HG02571 (cell line): ENCODE measurements around the gene PBX3.

Source experiments
- ATAC-seq: cut with Tn5 transposase; IDR thresholded peaks from one replicate; pipeline ENCODE4 v1.9.1; 2021; ENCODE audit warnings: mild to moderate bottlenecking, moderate library complexity; ENCODE audit not compliant: unreplicated experiment

The PBX3 gene

DNA sequence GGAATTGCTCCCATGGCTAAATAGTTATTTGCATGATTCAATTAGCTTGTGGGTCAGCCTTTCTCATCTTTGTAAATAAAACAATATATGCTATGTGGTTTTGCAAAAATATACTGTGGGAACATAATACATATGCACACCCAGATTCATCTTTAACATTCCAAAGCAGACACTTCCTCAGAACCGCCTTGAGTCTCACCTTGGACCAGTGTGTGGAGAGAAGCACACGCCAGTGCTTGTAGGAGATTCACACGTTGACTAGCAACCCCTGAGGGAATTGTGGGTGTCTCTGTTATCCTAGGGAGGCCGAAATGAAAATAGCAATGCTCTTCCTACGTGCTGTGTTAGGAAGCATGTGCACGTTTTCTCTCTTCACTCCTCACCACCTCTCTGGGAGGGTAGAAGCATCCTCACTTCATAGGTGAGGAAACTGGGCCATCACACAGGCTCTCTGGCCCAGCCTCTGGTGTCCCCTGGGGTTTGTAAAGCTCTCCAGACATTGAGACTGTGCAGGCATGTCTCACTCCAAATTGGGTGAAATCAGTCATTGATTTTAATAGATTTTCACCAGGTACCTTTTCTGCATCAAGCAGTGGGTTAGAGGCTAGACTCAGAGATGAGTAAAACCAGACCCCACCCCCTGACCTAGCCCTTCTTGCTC is 221.7 kb downstream of the PBX3 start:
- no peak for ATAC-seq

DNA sequence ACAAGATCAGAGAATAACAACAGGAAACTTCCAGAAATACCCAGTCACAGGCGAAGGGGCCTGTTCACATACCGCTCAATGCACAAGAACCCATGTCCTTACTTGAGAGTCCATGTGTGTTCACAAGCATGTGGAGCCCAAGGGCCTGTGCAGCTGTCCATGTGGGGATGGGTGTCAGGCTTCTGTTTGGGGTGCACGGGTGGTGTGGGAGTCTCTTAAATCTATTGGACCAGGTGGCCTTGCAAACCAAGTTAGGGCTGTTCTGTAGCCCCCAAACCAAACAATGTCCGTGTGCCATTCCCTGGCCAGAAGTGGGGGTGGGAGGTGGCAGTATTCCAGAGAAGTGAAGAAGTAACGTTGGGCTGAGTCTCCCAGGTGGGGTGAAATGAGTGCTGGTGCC is 222.3 kb downstream of the PBX3 start:
- ATAC-seq = no peak

DNA sequence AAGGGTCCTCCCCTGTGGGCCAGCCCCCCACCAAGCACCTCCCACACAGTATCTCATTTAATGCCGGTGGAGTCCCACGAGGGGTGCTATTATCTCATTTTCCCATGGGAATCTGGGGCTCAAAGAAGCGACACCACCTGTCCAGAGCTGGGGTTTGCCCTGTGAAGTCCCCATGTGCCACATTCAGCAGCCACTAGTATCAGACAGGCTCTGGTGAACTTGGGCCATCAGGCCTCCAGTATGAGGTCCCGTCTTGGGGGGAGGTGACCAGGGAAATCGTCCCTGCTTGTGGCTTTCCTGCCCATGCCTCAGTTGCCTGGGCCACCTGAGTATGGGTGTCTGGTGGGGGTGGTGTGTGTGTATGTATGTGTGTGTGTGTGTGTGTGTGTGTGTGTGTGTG is 222.7 kb downstream of the PBX3 start:
- ATAC-seq = no peak

DNA sequence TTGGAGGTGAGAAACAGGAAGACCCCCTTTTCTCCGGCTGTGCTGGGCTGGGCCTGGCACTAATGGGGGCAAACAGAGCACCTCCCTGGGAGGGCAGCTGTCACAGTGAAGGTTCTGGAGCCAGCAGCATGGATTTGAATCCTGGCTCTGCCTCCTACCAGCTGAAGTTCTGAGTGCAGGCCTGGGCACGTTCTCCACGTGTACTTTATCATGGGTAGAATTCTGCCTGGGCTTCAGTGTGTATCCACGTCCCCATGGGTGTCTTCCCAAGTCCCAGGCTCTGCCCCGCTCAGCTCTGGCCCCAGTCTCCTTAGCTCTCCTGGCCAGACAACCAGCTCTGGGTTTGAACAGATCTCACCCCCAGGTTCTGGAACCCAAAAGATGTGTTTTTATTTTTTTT is 223.2 kb downstream of the PBX3 start:
- no peak for ATAC-seq

DNA sequence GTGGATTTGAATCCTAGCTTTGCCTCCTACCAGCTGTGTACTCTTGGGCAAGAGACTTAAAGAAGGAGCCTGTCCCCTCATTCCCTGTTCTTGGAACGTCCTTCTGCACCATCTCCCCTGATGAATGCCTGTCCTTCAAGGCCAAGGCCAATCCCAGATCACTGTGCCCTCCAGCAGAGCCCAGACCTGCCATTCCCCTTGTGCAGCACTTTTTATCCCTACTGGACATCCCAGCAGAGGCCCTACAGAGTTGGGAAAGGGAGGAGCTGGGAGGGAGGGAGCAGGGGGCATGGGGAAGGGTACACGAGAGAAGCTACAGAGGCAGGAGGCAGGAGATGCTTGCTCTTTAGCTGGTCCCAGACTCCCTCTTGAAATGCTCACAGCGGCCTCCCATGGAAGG is 223.9 kb downstream of the PBX3 start:
- ATAC-seq = no peak

DNA sequence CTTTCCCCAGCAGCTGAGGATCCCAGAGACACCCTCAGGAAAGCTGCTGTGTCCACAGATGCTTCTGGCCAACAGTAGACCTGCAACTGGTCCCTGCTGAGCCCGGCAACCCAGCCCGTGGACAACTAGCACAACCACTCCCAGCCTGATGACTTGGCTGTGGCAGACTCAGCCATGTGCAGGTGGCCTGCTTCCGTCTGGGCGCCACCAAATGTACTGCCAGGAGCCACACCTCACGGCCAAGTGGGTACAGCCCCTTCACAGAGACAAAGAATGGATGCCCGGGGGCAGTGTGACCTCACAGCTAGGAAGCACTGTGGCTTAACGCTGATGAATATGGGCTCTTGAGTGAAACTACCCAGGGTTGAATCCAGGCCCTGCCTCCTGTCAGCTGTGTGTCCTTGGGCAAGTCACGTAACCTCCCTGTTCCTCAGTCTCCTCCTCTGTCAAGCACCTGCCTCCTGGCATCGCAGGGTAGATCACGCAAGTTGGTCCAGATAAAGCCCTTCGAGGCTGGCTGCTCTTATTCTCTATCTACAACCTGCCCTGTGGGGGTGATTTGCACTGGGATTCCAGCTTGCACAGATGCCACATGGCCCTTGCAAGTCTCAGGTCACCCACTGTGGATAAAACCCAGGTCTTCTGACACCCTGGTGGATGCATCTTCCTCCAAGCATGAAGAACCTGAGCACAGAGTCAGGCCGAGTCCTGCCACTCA is 225.0 kb downstream of the PBX3 start:
- no peak for ATAC-seq

DNA sequence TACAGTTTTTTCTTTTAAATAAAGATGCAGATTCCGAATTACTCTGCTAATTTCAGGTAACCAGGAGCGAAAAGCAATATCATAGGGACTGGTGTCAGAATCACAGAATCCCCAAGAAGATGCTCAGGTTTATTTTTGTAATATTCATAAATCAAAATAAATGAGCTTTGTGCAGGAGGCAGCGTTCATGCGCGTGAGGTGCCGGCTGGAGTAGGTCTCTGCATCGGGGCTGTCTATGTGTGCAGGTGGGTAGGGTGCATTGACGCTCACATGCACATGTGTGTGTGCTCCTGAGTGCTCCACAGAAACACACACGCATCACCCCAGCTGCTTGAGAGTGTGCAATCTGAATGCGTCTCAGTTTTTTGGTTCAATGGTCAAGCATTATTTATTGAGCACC is 226.4 kb downstream of the PBX3 start:
- no peak for ATAC-seq

DNA sequence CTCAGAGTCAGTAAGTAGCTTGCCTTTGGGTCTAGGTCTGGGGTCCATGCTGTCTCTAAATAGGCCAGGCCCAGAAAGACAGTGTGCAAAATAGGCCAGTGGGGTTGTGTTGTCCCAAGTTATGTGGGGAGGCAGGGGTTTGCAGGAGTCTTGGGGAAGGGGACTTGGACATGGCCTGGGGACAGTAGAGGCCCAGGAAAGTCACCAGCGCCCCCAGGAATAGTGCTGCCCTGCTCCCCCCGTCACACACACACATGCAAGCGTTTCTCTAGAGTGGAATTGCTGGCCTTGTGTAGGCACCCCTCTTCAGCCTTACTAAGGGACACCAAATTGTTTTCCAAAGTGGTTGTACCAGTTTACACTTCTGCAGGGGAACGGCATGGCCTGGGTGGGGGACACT is 227.5 kb downstream of the PBX3 start:
- ATAC-seq = no peak

DNA sequence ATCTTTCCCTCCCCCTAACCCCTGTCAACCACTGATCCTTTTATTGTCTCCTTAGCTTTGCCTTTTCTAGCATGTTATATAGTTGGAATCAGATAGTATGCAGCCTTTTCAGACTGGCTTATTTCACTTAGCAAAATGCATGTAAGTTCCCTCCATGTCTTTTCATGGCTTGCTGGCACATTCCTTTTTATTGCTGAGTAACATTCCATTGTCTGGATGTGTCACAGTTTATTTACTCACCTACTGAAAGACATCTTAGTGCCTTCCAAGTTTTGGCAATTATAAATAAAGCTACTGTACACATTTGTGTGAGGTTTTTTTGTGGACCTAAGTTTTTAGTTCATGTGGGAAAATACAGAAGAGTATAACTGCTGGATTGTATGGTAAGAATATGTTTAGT is 230.1 kb downstream of the PBX3 start:
- ATAC-seq = no peak

DNA sequence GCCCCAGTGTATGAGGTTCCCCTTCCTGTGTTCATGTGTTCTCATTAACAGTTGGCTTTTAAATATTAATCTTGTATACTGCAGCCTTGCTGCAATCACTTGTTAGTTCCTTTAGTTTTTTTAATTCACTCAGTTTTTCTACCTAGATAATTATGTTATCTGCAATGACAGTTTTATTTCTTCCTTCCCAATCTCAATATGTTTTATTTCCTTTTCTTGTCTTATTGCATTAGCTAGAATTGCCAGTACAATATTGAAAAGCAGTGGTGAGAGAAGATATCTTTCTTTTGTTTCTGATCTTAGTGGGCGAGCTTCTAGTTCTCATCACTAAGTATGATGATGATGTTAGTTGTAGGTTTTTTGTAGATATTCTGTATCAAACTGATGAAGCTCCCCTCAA is 232.2 kb downstream of the PBX3 start:
- ATAC-seq = no peak

DNA sequence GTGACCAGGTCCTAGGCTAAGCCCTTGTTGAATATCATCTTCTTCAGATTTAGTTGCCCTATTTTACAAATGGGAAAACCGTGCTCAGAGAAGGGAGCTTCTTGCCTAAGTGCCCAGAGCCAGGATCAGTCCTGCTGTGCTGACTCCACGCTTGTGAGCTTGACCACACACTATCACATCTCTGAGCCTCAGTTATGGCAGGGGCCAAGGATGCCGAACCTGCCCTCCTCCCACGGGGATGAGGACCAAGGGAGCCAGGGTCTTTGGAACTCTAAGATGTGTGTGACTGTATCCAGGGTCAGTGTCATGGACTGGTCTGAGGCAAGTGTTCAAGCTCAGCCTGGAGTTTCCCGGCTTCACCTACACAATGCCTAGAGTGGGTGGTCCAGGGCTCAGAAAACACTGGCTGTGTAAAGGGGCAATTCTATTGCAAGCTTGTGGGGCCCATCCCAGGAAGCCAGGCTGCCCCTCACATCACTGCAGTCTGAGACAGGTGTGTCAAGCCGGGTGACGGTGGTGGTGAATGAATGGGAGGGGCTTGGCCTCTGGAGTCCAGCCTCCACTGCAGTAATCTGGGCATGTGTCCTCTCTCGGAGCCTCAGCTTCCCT is 235.7 kb downstream of the PBX3 start:
- ATAC-seq = no peak

DNA sequence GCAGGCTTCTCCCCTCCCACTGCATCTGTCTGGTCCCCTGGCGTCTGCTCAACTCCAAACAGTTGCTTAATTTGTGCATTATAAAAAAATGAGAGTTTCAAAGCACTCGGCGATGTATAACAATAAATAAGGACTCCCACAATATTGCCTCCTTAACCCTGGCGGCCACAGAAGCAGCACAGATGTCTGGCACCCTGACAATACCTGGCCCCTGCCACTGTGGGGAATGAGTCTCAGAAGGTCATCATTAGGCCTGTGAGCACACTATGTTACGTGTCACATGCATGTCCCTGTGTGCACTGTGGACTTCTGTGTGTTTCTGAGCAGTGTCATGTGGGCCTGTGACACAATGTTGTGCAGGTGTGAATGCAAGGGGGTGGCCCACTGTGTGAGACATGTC is 236.5 kb downstream of the PBX3 start:
- ATAC-seq = no peak

DNA sequence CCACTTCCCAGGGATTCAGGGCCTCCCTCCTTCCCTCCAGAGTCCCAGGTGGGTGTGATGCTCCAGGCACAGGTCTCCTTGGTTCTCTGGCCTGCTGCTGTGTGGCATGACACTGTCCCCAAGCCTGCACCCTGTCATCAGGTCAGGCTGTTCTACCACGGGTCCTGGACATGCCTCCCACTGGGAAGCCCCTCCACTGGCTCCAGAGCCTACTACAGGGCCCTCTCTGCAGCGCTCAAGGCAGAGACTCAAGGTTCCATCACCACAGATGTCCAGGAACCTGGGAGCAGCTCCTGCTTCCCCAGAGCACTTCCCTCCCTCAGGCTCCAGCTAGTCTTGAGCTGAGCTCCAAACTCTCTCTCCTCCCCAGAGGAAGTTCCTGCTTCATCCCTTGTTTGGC is 237.3 kb downstream of the PBX3 start:
- ATAC-seq = no peak

DNA sequence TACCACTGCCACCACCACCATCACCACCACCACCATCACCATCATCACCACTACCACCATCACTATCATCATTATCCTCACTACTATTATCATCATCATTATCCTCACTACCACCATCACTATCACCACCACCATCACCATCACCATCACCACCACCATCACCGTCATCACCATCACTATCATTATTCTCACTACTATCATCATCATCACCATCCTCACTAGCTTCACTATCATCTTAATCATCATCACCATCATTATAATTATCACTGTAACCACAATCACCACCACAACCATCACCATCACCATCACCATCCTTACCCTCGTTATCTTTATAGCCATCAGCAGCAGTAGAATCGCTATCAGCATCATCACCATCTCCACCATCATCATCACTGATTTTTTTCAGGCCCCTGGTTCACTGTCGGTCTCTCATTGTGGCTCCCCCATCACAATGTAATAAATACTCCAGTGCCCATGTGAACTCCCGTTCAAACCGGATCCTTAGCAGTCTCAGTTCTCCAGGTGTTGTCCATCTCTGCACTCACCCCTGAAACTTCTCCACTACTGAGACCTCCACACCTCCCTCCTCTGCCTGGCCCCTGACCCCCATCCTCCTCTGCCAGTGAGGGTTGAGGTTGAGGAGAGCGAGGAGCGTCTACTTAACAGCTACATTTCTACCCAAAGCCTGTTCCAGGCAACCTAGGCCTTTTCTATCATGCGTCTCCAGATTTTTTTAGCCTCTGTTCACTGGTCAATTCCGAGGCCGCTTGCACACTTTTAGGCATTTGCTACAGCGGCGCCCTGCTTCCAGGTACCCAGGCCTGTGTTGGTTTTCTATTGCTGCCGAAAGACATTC is 238.2 kb downstream of the PBX3 start:
- no peak for ATAC-seq

DNA sequence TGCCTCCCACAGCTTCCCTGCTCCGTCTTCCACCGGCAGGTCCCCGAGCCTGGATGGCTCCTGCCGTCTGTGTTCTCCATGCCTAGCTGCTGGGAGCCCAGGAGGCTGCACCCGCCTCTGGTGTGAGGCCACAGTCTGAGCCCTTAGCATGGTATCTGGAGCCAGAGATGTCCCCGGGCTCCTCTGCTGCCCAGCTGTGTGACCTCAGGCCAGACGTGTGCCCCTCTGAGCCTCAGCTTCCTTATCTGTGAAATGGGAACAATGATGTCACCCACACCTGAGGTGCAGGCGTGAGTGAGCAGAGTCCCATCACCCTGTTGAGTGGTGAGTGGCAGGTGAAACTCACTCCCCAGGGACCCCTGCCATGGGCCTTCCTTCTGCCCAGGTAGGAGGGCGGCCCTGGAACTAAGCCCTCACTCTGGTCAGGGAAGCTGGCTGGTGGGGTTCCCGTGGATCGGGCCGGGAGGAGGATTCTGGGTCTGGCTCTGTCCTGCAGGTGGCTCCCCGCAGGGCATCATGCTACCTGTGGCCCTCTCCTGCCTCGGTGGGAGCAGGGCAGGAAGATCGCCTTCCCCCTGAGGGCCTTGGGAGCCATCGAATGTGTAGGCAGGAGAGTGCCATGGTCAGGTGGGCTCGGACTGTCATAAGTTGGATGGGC is 239.0 kb downstream of the PBX3 start:
- no peak for ATAC-seq

DNA sequence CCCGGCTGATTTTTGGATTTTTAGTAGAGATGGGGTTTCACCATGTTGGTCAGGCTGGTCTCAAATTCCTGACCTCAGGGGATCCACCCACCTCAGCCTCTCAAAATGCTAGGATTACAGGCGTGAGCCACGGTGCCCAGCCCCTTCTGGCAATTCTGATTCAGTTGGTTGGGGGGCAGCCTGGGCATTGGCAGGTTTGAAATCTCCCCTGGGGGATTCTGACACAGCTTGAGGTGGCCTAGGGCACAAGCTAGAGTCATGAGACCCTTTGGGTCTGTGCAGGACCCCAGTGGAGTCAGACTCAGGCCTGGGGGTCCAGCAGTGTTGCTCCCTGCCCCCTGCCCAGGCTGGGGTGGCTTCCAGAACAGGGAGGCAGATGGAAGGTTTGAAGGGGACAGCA is 239.8 kb downstream of the PBX3 start:
- ATAC-seq = no peak

DNA sequence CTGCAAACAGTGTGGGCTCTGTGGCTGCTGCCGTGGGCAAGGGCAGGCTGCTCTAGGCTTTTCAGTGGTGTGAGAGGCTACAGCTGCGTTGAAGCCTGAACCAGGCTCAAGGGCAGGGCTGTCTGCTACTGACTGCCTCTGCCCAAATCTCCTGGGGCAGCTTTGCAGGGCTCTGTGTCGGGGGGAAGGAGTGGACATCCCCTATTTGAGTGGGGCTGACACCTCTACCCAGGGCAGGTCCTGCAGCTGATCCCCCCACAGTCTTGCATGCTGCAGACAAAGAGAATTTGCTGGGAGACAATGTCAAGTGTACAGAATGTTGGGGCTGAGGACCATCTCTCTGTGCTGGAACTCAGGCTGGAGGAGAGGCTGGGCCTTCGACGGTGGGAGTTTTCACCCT is 240.2 kb downstream of the PBX3 start:
- ATAC-seq = no peak

DNA sequence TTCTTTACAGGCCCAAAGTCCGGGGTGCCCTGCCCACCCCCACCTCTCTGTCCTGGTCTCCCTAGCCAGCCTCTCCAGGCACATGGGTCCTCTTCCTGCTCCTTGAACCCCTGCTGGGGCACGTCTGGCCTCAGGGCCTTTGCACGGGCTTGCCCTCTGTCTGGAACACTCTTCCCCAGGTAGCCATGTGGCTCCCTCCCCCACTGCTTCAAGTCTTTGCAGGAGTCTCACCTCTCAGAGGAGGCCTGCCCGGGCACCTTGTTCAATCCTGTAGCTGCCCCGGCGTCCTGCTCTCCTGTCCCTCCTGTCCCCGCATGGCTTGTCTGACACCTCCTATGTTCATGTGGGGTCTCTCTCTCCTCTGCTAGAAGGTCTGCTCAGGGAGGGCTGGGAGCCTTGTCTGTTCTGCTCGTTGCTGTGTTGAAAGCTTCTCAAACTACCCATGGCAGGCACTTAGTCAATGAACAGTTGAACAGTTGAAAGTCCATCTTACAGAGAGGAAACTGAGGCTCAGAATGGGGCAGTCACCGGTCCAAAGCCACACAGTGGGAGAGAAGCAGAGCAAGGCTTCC is 241.4 kb downstream of the PBX3 start:
- ATAC-seq = no peak

DNA sequence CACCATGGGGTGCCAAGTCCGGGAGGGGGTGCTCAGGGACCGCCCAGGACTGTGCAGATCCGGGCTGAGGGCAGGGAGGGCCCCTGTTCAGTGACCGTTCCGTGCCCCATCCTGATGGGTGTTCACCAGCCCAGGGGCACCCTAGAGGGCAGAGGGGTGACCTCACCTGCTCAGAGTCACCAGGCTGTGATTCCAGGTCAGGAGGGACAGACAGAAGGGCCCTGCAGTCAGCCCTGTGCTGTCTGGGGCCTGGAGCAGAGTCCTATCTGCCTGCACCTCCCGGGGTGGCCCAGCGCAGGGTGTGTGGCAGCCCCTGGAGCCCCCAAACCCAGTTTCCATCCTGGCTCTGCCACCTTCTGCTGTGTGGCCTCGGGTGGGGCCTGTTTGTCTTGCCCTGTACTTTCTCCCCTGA is 241.9 kb downstream of the PBX3 start:
- ATAC-seq = no peak

DNA sequence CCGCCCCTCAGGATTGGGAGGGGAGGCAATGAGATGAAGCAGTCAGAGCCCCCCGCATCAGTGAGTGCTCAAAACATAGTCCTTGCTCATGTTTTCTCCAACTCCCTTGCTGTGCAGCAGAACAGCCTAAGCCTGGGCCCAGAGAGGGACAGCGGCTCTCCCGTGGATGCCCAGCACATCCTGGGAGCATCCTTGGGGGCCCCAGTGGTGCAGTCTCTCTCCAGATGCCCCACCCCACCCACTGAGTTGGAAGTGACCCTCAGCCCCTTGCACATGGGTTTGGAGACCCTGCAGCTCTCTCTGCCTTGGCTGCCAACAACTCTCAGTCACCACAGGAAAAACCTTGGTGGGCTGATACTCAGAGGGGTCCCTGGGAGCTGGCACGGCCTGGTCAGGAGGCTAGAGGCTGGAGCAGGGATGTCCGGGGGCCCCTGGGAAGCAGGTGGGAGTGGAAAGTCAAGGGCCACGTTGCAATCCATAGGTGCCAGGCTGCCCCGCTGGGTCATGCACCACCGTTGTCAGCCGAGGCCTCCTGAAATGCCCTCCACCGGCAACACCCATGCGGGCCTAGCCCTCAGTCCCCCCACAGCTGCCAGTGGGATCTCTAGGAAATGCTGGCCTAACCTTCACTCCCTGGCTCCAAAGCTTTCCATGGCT is 242.5 kb downstream of the PBX3 start:
- ATAC-seq = no peak
